Testis (tissue), 3 donors: ENCODE measurements around the gene RUNX1. TPM values are rescaled to one million over a fixed set of nuclear protein-coding genes. Genes with fewer than 3 reads are reported as not detected.
A peak's percentile ranks its signal among the peaks of the same experiment; 100 is the strongest.

Experiments used
- DNase-seq: peaks from one replicate; pipeline ENCODE4 v3.0.0-alpha.2; 2019
- H3K27ac ChIP-seq, 2 donors: fragments of 200-600 bp; sonication (generic); one replicate each; pipeline ENCODE4 v1.5.1; 2019
- H3K27me3 ChIP-seq: fragments of 200-600 bp; sonication (generic); one replicate; pipeline ENCODE4 v1.5.1; 2019
- H3K36me3 ChIP-seq: fragments of 200-600 bp; sonication (generic); one replicate; pipeline ENCODE4 v1.5.1; 2017; ENCODE audit warnings: low read depth; ENCODE audit errors: missing control alignments
- H3K4me1 ChIP-seq: fragments of 200-600 bp; sonication (generic); one replicate; pipeline ENCODE4 v1.5.1; 2019
- H3K4me3 ChIP-seq, 2 donors: fragments of 200-600 bp; sonication (generic); one replicate each; pipeline ENCODE4 v1.5.1; 2017 to 2019
- H3K9me3 ChIP-seq: fragments of 200-600 bp; sonication (generic); one replicate; pipeline ENCODE4 v1.5.1; 2017
- POLR2A ChIP-seq: fragments of 450-650 bp; IDR thresholded peaks from one replicate; pipeline ENCODE4 v1.6.1; 2017; ENCODE audit warnings: antibody characterized with exemption, mild to moderate bottlenecking, moderate library complexity
- whole genome bisulfite sequencing, 2 donors: methylation state at CpG; one replicate each; pipeline ENCODE4 v1.1.5; 2018; 5-methylcytosine and 5-hydroxymethylcytosine counted together
- intact Hi-C: fragments of 100-400 bp; cut with DNase I; formaldehyde crosslinking; loops from one replicate; pipeline ENCODE4 v1.15.1; 2023; ENCODE audit warnings: low total_unique reads
- polyA plus RNA-seq: library from polyadenylated mRNA; stranded (reverse); fragments of 350-450 nt; fragmentation: Illumina TruSeq; extraction: RNeasy Lipid Tissue Mini Kit (QIAGEN cat#74804); gene quantifications from one replicate; pipeline ENCODE4 v1.2.3, GENCODE V29; 2014; ENCODE audit warnings: low read depth, low replicate concordance; ENCODE audit not compliant: insufficient read depth
- total RNA-seq, 2 donors: library from RNA; depleted of rRNA; stranded (reverse); fragments of >200 nt; gene quantifications; one replicate each; pipeline ENCODE4 v1.2.3, GENCODE V29; 2016
- TF ChIP-seq, protein P1 (sequence below), 3 experiments: fragments of 450-650 bp in 2 of 3; fragments of 200-600 bp in 1 of 3; sonication (generic) in 1 of 3; IDR thresholded peaks; one replicate each; pipeline ENCODE4 v1.5.1; 2016 to 2019; ENCODE audit warnings: antibody characterized with exemption in 3 of 3, mild to moderate bottlenecking in 2 of 3, moderate library complexity in 1 of 3

The RUNX1 gene
- total and polyA plus RNA-seq, 3 donors from 2014 or later, result 11.1 to 28.7 (median 24.3) TPM

DNA sequence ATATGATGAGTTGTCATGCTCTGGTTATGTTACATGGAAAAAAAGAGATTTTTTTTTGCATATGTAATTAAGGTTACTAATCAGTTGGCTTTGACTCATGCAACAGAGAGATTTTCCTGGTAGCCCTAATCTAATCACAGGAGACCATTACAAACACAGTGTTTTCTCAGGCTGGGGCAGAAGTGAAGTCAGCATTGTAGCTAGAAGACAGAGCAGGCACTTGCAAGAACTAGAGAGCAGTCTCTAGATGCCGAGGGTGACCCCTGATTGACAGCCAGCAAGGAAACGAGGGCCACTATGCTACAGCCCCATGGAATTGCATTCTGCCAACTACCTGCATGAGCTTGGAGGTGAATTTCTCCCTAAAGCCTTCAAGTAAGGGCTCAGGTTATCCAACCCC is 151.3 kb downstream of the RUNX1 start:
- Histone ChIP-seq H3K27me3 (no peaks in the 10 kb centered on the region), H3K36me3 (no peaks in the 10 kb centered on the region), H3K4me3 (no peak overlapping the region), H3K4me1 (no peaks in the 10 kb centered on the region), H3K9me3 (no peaks in the 10 kb centered on the region), H3K27ac (no peak overlapping the region)
- intact Hi-C loops, result no loop called here
- no peak for DNase-seq
- TF ChIP-seq, protein P1, sequence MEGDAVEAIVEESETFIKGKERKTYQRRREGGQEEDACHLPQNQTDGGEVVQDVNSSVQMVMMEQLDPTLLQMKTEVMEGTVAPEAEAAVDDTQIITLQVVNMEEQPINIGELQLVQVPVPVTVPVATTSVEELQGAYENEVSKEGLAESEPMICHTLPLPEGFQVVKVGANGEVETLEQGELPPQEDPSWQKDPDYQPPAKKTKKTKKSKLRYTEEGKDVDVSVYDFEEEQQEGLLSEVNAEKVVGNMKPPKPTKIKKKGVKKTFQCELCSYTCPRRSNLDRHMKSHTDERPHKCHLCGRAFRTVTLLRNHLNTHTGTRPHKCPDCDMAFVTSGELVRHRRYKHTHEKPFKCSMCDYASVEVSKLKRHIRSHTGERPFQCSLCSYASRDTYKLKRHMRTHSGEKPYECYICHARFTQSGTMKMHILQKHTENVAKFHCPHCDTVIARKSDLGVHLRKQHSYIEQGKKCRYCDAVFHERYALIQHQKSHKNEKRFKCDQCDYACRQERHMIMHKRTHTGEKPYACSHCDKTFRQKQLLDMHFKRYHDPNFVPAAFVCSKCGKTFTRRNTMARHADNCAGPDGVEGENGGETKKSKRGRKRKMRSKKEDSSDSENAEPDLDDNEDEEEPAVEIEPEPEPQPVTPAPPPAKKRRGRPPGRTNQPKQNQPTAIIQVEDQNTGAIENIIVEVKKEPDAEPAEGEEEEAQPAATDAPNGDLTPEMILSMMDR (IDR thresholded peaks at IDR 0.05), result no peak
- no peak for TF ChIP-seq POLR2A
- WGBS, 2 donors, result 54 to 74% methylated on average over 2 of the region's 2 CpGs

DNA sequence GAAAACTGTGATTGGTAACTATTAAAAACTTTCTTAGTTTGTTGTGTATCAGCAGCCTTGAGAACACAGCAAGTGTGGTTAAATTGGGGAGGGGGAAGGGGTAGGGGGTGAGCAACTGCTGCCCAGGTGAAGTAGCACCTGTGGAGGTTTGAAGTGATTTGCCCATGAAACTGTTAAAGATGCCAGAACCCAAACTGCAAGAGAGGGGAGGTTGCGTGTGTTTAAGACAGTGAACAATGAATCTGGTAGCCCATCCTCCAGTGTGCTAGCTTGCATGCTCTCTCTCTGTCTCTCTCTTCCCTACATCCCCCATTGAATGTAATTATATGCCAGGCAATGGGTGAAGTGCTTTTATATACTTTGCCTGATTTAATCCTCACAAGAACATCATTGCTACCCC is 154.7 kb downstream of the RUNX1 start:
- intact Hi-C loops, result no loop called here
- Histone ChIP-seq H3K4me1 (no peaks in the 10 kb centered on the region), H3K4me3 (no peak overlapping the region), H3K36me3 (no peaks in the 10 kb centered on the region), H3K27me3 (no peaks in the 10 kb centered on the region), H3K9me3 (no peaks in the 10 kb centered on the region), H3K27ac (no peak overlapping the region)
- 78 to 81% methylated on average over 1 of the region's 1 CpG for WGBS, 2 donors
- no peak for DNase-seq
- TF ChIP-seq, protein P1 (IDR thresholded peaks at IDR 0.05), result no peak
- TF ChIP-seq POLR2A, result no peak

DNA sequence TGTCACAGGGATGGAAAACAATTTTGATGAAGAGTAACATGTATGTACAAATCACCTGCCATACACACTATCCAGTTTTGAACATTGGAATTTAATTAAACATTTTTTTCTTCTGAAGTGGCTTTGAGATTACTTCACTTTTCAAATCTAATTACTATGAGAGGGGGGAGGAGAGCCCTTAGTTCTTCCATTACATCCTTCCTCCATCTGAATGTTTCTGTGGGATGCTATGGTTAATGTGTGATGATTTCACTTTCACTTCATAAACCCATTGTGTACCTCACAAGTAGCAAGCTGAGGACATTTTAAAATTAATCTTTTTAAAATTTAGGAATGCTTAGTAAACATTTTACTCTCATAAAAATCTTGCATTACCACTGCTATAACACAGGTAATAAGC is 156.9 kb downstream of the RUNX1 start:
- Histone ChIP-seq H3K9me3 (no peaks in the 10 kb centered on the region), H3K27ac (no peak overlapping the region), H3K27me3 (no peaks in the 10 kb centered on the region), H3K4me3 (no peak overlapping the region), H3K36me3 (no peaks in the 10 kb centered on the region), H3K4me1 (no peaks in the 10 kb centered on the region)
- intact Hi-C loops, result no loop called here
- no peak for DNase-seq
- no peak for TF ChIP-seq POLR2A
- TF ChIP-seq, protein P1 (IDR thresholded peaks at IDR 0.05), result no peak

DNA sequence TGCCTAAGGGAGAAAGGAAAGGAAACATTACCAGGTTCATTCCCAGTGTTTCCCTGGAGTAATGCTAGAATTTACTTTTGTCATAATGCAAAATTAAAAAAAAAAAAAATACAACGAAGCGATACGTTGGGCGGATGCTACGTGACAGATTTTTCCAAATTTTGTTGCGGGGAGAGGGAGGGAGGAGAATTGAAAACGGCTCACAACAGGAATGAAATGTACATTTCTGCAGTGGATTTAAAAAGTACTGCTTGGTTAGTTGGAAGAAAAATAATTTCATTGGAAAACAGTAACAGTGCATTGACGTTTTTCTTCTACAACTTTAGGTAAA is 157.5 kb downstream of the RUNX1 start:
- Histone ChIP-seq H3K9me3 (no peaks in the 10 kb centered on the region), H3K4me3 (peak overlapping the region in 1 of 2 donors; percentile 72), H3K4me1 (no peaks in the 10 kb centered on the region), H3K27me3 (no peaks in the 10 kb centered on the region), H3K36me3 (no peaks in the 10 kb centered on the region), H3K27ac (no peak overlapping the region)
- intact Hi-C loops, result no loop called here
- TF ChIP-seq POLR2A, result no peak
- TF ChIP-seq, protein P1 (IDR thresholded peaks at IDR 0.05), result no peak
- WGBS, 2 donors, result 13 to 21% methylated on average over 8 of the region's 8 CpGs
- no peak for DNase-seq

DNA sequence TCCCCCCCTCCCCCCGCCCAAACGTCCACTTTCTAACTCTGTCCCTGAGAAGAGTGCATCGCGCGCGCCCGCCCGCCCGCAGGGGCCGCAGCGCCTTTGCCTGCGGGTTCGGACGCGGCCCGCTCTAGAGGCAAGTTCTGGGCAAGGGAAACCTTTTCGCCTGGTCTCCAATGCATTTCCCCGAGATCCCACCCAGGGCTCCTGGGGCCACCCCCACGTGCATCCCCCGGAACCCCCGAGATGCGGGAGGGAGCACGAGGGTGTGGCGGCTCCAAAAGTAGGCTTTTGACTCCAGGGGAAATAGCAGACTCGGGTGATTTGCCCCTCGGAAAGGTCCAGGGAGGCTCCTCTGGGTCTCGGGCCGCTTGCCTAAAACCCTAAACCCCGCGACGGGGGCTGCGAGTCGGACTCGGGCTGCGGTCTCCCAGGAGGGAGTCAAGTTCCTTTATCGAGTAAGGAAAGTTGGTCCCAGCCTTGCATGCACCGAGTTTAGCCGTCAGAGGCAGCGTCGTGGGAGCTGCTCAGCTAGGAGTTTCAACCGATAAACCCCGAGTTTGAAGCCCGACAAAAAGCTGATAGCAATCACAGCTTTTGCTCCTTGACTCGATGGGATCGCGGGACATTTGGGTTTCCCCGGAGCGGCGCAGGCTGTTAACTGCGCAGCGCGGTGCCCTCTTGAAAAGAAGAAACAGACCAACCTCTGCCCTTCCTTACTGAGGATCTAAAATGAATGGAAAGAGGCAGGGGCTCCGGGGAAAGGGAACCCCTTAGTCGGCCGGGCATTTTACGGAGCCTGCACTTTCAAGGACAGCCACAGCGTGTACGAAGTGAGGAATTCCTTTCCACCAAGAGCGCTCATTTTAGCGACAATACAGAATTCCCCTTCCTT is 158.1 kb downstream of the RUNX1 start:
- Histone ChIP-seq H3K9me3 (no peaks in the 10 kb centered on the region), H3K27ac (peak overlapping the region; percentile 7 to 82), H3K4me1 (no peaks in the 10 kb centered on the region), H3K27me3 (no peaks in the 10 kb centered on the region), H3K36me3 (no peaks in the 10 kb centered on the region), H3K4me3 (peak overlapping the region; percentile 69 to 72)
- TF ChIP-seq POLR2A, result no peak
- TF ChIP-seq, protein P1 (IDR thresholded peaks at IDR 0.05), result no peak
- intact Hi-C loops, result no loop called here
- WGBS, 2 donors, result 9 to 13% methylated on average over 42 to 60 of the region's 60 CpGs
- peak; percentile 44 for DNase-seq
